Right lobe of liver (tissue), 6 donors: ENCODE measurements around the gene PKD2. TPM values are rescaled to one million over a fixed set of nuclear protein-coding genes. Genes with fewer than 3 reads are reported as not detected.

Source experiments
- ATAC-seq, 4 donors: fragments of 200-7000 bp; cut with Tn5 transposase; one replicate each; pipeline ENCODE4 v1.9.1; 2020; ENCODE audit warnings: mild to moderate bottlenecking in 4 of 4, moderate library complexity in 4 of 4
- DNase-seq, 3 donors: peaks; one replicate each; pipeline ENCODE4 v3.0.0-alpha.2; 2020
- H3K27ac ChIP-seq, 3 donors: fragments of 200-600 bp; one replicate each; pipeline ENCODE4 v1.8.0; 2022
- H3K27me3 ChIP-seq, 2 donors: fragments of 200-600 bp; one replicate each; pipeline ENCODE4 v1.8.0; 2022
- H3K36me3 ChIP-seq, 4 donors: fragments of 200-600 bp; sonication (generic) in 1 of 4; one replicate each; pipeline versions ENCODE4 v1.5.1 to v1.8.0; 2017 to 2022; ENCODE audit warnings: control low read depth in 1 of 4
- H3K4me1 ChIP-seq, 4 donors: fragments of 200-600 bp; sonication (generic) in 1 of 4; one replicate each; pipeline versions ENCODE4 v1.5.1 to v1.8.0; 2017 to 2022; ENCODE audit warnings: control low read depth in 1 of 4
- H3K4me3 ChIP-seq, 3 donors: fragments of 200-600 bp; one replicate each; pipeline ENCODE4 v1.8.0; 2022
- H3K9me3 ChIP-seq, 4 donors: fragments of 200-600 bp; sonication (generic) in 1 of 4; one replicate each; pipeline versions ENCODE4 v1.5.1 to v1.8.0; 2017 to 2022; ENCODE audit warnings: control low read depth in 1 of 4
- POLR2A ChIP-seq: fragments of 450-650 bp; IDR thresholded peaks from one replicate; pipeline ENCODE4 v1.6.1; 2017; ENCODE audit warnings: antibody characterized with exemption, mild to moderate bottlenecking
- WGBS: methylation state at CpG from one replicate; pipeline ENCODE4 v1.1.6; 2018; ENCODE audit warnings: low coverage, low lambda C conversion rate; ENCODE audit not compliant: insufficient coverage; ENCODE audit errors: missing lambda C conversion rate; 5-methylcytosine and 5-hydroxymethylcytosine counted together
- intact Hi-C, 2 donors: fragments of 100-400 bp; cut with DNase I; formaldehyde crosslinking; loops; one replicate each; pipeline versions ENCODE4 v1.11.2 to v1.14.1; 2022
- total RNA-seq, 6 experiments: library from RNA; depleted of rRNA in 2 of 6; stranded (reverse); fragments of >200 nt in 2 of 6; fragmentation: NEBNext Ultra II Directional in 3 of 6; extraction: Animal tissue kit (Norgen Biotek cat#: 25700) in 3 of 6; gene quantifications; one replicate each; pipeline versions ENCODE4 v1.1.0 to v1.2.4, GENCODE V29; 2016 to 2023
- TF ChIP-seq, protein P1 (sequence below), 4 donors: fragments of 200-600 bp in 3 of 4; fragments of 450-650 bp in 1 of 4; IDR thresholded peaks; one replicate each; pipeline versions ENCODE4 v1.5.1 to v1.8.0; 2016 to 2022; ENCODE audit warnings: antibody characterized with exemption in 4 of 4, mild to moderate bottlenecking in 2 of 4
- donor health status: DM: no; HTN: yes; CAD: no.
- donor health status: DM: no; HTN: no; CAD: no.
- donor health status: DM: no; HTN: no; CAD: no.
- donor health status: DM: no; HTN: yes; CAD: no.
- donor health status: DM: no; HTN: yes; CAD: no.

The PKD2 gene
- total RNA-seq, 6 experiments from 2014 or later = 5.5 to 9.0 (median 6.7) TPM

DNA sequence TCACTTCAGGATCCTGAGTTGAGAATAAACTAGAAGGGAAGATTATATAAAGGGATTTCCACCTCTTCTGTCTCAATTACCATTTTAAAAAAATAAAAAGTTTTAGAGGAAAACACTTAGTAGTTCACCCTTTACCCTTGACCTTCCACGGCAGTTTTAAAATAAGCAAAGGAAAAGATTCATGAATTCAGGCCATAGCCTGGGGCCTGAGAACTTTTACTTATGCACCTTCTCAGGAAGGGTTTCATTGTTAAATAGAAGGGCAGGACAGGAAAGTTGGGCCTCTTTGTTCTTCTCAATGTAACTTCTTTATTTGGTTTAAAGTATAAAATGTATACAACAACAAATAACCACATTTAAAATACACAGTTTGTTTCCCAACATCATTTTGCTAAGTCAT is 54.9 kb downstream of the PKD2 start:
- no peaks in the 10 kb centered on the region for H3K36me3 ChIP-seq
- peak in 1 of 4 donors; percentile 15 for ATAC-seq
- intact Hi-C loops = no loop called here
- no peaks in the 10 kb centered on the region for H3K27me3 ChIP-seq
- no peaks in the 10 kb centered on the region for H3K9me3 ChIP-seq
- TF ChIP-seq, protein P1, sequence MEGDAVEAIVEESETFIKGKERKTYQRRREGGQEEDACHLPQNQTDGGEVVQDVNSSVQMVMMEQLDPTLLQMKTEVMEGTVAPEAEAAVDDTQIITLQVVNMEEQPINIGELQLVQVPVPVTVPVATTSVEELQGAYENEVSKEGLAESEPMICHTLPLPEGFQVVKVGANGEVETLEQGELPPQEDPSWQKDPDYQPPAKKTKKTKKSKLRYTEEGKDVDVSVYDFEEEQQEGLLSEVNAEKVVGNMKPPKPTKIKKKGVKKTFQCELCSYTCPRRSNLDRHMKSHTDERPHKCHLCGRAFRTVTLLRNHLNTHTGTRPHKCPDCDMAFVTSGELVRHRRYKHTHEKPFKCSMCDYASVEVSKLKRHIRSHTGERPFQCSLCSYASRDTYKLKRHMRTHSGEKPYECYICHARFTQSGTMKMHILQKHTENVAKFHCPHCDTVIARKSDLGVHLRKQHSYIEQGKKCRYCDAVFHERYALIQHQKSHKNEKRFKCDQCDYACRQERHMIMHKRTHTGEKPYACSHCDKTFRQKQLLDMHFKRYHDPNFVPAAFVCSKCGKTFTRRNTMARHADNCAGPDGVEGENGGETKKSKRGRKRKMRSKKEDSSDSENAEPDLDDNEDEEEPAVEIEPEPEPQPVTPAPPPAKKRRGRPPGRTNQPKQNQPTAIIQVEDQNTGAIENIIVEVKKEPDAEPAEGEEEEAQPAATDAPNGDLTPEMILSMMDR (IDR thresholded peaks at IDR 0.05) = no peak
- no peak for TF ChIP-seq POLR2A
- H3K4me3 ChIP-seq = no peak overlapping the region
- DNase-seq = no peak
- peak overlapping the region in 2 of 3 donors; percentile 9 to 76 for H3K27ac ChIP-seq
- H3K4me1 ChIP-seq = peaks cover 0 to 63% (median 17%) of the 10 kb centered on the region in 4 donors
- WGBS = 27% methylated on average over 1 of the region's 1 CpG

DNA sequence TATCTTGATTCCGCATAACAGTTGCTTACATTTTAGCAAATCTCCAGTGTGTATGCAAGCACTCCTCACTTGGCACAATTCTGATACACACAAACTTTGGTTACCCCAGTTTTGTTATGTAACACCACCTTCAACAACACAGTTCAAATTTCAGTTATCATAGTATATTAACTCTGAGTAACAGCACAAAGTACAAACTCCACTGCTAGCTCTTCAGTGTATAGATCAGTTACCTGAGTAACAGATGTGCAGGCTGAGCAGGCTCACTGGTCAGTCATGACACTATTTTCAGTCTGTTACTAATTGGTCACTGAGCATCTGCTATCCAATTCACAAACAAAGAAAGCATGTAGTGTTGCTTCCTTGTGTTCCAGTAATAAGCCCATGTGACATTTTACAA is 55.4 kb downstream of the PKD2 start:
- Histone ChIP-seq H3K9me3 (no peaks in the 10 kb centered on the region), H3K4me3 (no peak overlapping the region), H3K36me3 (no peaks in the 10 kb centered on the region), H3K27me3 (no peaks in the 10 kb centered on the region), H3K4me1 (peaks cover 0 to 69% (median 19%) of the 10 kb centered on the region in 4 donors), H3K27ac (peak overlapping the region in 2 of 3 donors; percentile 9 to 76)
- peak; percentile 81 to 93 (median 90) for ATAC-seq
- WGBS = 28% methylated on average over 1 of the region's 1 CpG
- no peak for DNase-seq
- no peak for TF ChIP-seq POLR2A
- TF ChIP-seq, protein P1 (IDR thresholded peaks at IDR 0.05) = no peak
- intact Hi-C loops = no loop called here

DNA sequence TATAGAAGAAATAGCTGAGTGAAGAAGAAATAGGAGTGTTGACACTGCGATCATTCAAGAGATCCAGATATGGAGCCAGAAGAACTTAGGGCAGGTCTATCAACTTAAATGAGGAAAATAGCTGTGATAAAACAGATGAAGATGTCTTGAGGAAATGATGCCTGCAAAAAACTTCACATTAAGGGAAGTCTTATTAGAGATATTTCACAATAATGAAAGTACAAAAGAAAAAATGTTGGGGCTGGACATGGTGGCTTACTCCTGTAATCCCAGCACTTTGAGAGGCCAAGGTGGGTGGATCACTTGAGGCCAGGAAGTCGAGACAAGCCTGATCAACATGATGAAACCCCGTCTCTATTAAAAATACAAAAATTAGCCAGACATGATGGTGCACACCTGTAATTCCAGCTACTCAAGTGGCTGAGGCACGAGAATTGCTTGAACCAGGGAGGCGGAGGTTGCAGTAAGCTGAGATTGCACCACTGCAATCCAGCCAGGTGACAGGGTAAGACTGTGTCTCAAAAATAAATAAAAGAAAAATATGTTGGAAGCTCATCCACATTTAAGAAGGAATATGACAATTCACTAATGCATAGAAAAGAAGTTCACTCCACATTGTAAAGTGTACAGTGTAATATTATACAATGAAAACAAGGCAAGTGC is 56.3 kb downstream of the PKD2 start:
- intact Hi-C loops = no loop called here
- TF ChIP-seq, protein P1 (IDR thresholded peaks at IDR 0.05) = no peak
- TF ChIP-seq POLR2A = no peak
- peak overlapping the region in 2 of 3 donors; percentile 9 to 76 for H3K27ac ChIP-seq
- no peak overlapping the region for H3K4me3 ChIP-seq
- peak in 1 of 3 donors; percentile 55 for DNase-seq
- ATAC-seq = peak in 3 of 4 donors; percentile 23 to 50 (median 36)
- H3K4me1 ChIP-seq = peaks cover 0 to 70% (median 20%) of the 10 kb centered on the region in 4 donors
- no peaks in the 10 kb centered on the region for H3K27me3 ChIP-seq
- WGBS = 42% methylated on average over 5 of the region's 5 CpGs
- H3K36me3 ChIP-seq = peaks cover 0 to 3% (median 0%) of the 10 kb centered on the region in 4 donors
- no peaks in the 10 kb centered on the region for H3K9me3 ChIP-seq

DNA sequence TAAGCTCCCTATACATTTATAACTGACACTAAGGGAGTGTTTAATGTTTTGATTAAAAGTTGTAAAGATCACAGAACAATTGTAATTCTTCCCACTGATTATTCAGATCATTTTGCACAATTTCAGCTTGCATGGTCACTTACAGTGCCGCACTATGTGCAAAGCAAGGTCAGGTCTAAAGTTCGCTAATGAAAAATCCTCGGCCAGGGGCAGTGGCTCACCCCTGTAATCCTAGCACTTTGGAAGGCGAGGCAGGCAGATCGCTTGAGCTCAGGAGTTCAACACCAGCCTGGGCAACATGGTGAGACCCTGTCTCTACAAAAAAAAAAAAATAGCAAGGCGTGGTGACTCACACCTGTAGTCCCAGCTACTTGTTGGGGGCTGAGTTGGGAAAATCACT is 57.0 kb downstream of the PKD2 start:
- 30% methylated on average over 6 of the region's 6 CpGs for WGBS
- Histone ChIP-seq H3K4me3 (no peak overlapping the region), H3K9me3 (no peaks in the 10 kb centered on the region), H3K4me1 (peaks cover 0 to 72% (median 20%) of the 10 kb centered on the region in 4 donors), H3K27me3 (no peaks in the 10 kb centered on the region), H3K36me3 (peaks cover 0 to 3% (median 0%) of the 10 kb centered on the region in 4 donors), H3K27ac (peak overlapping the region in 2 of 3 donors; percentile 9 to 76)
- intact Hi-C loops = no loop called here
- ATAC-seq = peak; percentile 49 to 78 (median 61)
- TF ChIP-seq, protein P1 (IDR thresholded peaks at IDR 0.05) = no peak
- no peak for TF ChIP-seq POLR2A
- peak in 1 of 3 donors; percentile 67 for DNase-seq
